ENCODE measurements around the gene TSPY8.
"Not testable (repeated sequence)": the region's sequence is repeated elsewhere in the genome, so short reads cannot be mapped to it uniquely, and the experiment has no call there.

TSPY8 gene, protein sequence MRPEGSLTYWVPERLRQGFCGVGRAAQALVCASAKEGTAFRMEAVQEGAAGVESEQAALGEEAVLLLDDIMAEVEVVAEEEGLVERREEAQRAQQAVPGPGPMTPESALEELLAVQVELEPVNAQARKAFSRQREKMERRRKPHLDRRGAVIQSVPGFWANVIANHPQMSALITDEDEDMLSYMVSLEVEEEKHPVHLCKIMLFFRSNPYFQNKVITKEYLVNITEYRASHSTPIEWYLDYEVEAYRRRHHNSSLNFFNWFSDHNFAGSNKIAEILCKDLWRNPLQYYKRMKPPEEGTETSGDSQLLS

GRCh38 chrY:9357497-9357896, at the start of gene TSPY8:
Gene TSPY8 (plus strand): TSS chrY:9357797. CDS start chrY:9357843, 46 bp downstream.
- not testable (repeated sequence) for DNase-seq

- no peak for DNase-seq
Observed at GRCh38 chrY:9320996-9321395, 36.6 kb upstream of the TSPY8 start.

DNA sequence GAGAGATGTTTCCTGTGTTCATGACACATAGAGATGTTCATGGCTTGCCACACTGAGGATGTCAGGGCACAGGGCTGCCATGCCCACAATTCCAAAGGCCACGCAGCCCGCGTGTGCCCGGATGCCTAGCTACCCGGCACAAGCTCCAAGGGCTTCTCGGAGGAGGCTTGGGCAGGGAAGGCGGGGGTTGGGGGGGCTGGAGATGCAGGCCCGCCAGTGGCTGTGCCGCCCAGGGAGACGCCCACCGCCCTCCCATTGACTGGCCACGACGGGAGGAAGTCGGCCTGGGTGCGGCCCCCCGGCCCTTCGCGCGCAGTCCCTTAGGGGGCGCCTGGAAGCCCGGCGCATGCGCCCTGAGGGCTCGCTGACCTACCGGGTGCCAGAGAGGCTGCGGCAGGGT, 20.4 kb upstream of the TSPY8 start, which contains the start of gene TSPY4:
Gene TSPY4 (plus strand): TSS at position 301 of the 400 bp plus-strand sequence. CDS start 46 bp downstream, at position 347.
- not testable (repeated sequence) for DNase-seq

GRCh38 chrY:9396527-9396926, 38.9 kb downstream of the TSPY8 start:
- not testable (repeated sequence) for DNase-seq

DNA sequence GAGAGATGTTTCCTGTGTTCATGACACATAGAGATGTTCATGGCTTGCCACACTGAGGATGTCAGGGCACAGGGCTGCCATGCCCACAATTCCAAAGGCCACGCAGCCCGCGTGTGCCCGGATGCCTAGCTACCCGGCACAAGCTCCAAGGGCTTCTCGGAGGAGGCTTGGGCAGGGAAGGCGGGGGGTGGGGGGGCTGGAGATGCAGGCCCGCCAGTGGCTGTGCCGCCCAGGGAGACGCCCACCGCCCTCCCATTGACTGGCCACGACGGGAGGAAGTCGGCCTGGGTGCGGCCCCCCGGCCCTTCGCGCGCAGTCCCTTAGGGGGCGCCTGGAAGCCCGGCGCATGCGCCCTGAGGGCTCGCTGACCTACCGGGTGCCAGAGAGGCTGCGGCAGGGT, 40.5 kb downstream of the TSPY8 start, which contains the start of gene TSPY3:
Gene TSPY3 (plus strand): TSS at position 301 of the 400 bp plus-strand sequence. CDS start 46 bp downstream, at position 347.
- DNase-seq, result not testable (repeated sequence)
